GM12892 (cell line): ENCODE measurements around the gene CTSL. TPM values are rescaled to one million over a fixed set of nuclear protein-coding genes. Genes with fewer than 3 reads are reported as not detected.

ENCODE experiments used
- DNase-seq: peaks from one replicate; pipeline ENCODE4 v3.0.0; 2011; ENCODE audit not compliant: insufficient read length
- FAIRE-seq: peaks from 2 replicates; lab custom pipeline; 2011; peaks lifted over from hg19 to GRCh38; lab: Jason Lieb, UNC
- POLR2A ChIP-seq: IDR thresholded peaks from 2 replicates; pipeline ENCODE4 v1.6.1; 2011; ENCODE audit warnings: low read depth, low read length, control low read depth
- POLR2AphosphoS5 ChIP-seq: IDR thresholded peaks from 2 replicates; pipeline ENCODE4 v1.6.1; 2011; ENCODE audit warnings: low read depth, low read length, control low read depth
- TAF1 ChIP-seq: IDR thresholded peaks from 2 replicates; pipeline ENCODE4 v1.6.1; 2011; ENCODE audit warnings: low read depth, mild to moderate bottlenecking, control low read depth, low read length, borderline replicate concordance
- polyA plus RNA-seq: library from polyadenylated mRNA; unstranded; fragments of >200 nt; gene quantifications from one replicate; pipeline ENCODE4 v1.2.1, GENCODE V29; 2012; ENCODE audit warnings: missing spikeins, inconsistent platforms; ENCODE audit not compliant: missing spikeins

The CTSL gene
- polyA plus RNA-seq: not detected

- no peak for FAIRE-seq
- peak; percentile 18 for DNase-seq
- TF ChIP-seq TAF1 (no peak), POLR2AphosphoS5 (no peak), POLR2A (no peak)
These were observed at the start of gene CTSL for GRCh38 chr9:87725900-87726709. Gene CTSL, plus strand, starts transcription at chr9:87726119. Its CDS starts 1,485 bp downstream, at chr9:87727604.

DNA sequence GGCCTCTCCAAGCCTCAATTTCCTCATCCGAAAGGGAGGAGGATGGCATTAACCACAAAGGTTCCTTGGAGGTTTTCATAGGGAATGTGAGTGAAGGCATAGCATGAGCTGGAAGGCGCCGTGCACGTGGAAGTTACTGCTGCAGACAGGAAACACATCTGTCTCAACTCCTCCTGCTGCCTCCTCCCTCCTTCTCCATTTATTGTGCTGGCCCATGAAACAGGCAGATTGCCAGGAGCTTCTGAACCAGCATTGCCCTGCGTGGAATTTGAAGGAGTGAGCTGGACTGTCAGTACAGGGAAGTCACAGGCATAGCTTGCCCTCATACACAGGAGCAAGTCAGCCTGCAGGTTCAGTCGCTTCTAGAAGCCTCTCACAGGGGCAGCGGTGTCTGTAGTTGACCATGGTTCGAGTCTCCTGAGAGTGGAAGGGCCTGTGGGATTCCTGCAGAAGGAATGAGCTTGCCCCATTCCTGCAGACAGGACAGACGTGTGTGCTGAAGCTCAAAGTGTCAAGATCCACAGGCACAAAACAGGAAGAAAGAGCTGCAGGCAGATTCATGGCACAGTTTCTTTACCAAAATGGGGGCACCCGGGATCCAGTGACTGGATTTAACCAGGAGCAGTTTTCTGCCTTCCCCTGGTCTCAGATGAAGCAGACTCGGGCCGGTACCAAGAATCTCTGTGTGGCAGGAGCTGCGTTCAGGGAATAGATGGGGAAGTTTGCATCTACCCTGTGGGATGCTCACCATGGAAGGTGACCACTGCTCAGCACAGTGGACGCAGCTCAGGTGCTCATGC is 48.7 kb upstream of the CTSL start:
- DNase-seq (no peak), FAIRE-seq (no peak)

DNA sequence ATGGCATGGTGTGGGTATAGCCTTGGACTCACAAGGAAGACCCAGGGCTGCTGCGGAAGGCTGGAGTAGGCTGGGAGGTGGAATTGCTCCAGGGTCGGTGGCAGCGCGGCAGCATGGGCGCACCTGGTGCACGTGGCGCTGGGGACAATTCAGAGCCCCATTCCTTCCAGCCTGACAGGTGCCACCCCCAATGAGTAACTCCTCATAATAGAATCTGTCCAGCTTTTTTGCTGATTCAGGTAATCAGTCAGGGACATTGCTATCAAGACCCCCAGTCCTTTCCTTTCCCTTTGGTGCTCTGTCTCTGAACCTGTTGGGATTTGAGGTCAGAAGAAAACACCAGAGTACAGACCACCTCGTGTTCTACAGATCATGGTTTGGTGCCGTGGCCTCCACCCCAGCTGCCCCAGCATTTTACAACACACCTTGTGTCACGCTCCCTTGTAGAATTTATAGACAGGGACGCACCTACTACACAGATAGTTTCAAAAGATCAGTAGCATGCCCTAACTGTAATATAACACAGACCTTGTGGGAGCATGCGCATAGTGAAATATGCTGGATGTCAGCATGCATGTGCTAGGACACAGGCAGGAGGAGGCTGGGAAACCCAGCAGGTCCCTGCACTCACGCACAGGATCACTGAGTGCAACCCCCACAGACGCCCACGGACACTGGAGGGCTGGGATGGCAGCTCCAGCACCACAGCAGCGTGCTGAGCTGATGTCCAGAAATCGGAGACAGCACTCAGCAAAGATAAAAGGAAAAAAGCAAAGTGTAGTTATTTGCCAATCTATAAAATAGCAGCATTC is 47.9 kb upstream of the CTSL start:
- DNase-seq (no peak), FAIRE-seq (no peak)
- TF ChIP-seq POLR2AphosphoS5 (no peak), TAF1 (no peak), POLR2A (no peak)

More for the DNA sequence above, 48.7 kb upstream of the CTSL start:
- TF ChIP-seq POLR2AphosphoS5 (no peak), POLR2A (no peak), TAF1 (no peak)

DNA sequence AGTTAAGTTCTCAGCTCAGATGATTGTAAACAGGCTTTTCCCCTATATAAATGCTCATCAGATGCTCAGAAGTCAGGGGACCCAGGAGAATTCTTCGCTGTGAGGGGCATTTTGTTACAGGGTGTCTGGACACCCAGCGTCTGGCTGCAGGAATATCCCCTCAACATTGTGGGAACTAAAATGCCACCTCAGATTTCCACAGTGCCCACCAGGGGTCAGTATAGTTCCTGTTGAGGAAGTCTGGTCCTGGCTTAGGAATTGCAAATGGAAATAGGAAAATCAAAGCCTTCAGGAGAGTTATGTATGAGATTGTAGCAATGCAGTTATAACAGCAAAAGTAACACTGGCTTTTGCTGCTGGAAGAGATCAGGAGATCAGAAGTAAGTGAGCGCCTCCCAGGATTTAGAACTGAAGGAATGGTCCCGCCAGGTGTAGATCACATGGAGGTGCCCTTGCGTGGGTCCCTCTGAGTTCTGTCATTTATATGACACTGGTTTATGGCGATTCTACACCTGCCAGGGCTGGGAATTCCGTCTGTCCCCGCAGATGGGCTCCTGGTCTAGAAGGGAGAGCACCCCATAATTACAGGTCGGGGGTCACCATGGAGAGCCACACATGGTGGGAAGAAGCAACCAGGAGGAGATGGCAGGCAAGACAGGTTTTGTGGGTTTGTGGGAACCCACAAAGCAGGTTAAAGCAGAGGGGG is 47.1 kb upstream of the CTSL start:
- TF ChIP-seq POLR2AphosphoS5 (no peak), TAF1 (no peak), POLR2A (no peak)

DNA sequence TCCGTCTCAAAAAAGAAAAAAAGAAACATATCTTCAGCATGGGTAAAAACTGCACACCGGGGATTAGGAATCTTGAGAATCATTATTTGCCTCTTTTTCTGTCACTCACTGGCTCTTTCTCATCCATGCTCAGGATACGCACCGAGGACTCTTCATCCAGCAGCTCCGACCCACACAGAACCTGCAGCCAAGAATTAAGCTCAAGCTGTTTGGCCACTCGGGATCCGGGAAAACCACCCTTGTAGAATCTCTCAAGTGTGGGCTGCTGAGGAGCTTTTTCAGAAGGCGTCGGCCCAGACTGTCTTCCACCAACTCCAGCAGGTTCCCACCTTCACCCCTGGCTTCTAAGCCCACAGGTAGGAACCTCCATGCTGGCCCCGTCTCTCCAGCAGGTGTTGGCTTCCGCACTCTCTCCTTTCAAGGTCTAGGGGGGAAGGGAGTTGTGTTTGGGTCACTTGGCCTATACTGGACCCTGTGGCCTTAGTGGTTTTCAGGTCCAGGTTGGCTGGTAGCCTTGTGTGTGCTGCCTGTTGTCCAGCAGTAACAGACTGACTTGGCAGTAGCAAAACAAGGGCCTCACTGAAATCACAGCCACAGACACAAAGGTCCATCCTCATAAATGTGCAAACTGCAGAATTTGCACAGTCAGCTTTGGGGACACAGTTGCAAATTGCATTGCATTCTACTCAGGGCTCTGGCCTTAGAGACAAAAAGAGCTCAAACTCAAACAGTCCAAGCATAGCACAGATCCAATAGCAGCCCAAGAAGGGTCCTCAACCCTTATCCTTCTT is 44.5 kb upstream of the CTSL start:
- no peak for TF ChIP-seq TAF1
- no peak for TF ChIP-seq POLR2AphosphoS5
- no peak for TF ChIP-seq POLR2A
- FAIRE-seq: no peak
- no peak for DNase-seq

More for the DNA sequence above, 47.1 kb upstream of the CTSL start:
- FAIRE-seq (peak; percentile 48), DNase-seq (no peak)

GRCh38 chr9:87682085-87682484 is 43.8 kb upstream of the CTSL start:
- FAIRE-seq (no peak), DNase-seq (no peak)
- TF ChIP-seq POLR2A (no peak), TAF1 (no peak)

DNA sequence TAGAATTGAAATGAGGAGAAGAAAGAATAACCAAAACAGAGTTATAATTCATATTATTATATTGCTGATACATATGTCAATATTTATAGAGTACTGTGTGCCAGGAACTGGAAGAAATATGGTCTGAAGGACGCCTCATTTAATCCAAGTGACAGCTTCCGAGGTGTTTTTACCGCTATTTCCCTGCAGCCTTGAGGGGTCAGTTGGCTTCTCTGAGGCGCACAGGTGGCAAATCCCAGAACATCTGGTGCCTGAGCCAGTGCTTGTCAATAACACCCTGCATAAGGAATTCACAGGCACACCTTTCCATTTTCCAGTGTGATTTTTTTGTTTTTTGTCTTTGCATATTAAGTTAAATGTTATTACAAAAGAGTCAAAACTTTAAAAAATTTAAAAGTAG is 43.3 kb upstream of the CTSL start:
- TF ChIP-seq POLR2AphosphoS5: no peak
- no peak for FAIRE-seq

DNA sequence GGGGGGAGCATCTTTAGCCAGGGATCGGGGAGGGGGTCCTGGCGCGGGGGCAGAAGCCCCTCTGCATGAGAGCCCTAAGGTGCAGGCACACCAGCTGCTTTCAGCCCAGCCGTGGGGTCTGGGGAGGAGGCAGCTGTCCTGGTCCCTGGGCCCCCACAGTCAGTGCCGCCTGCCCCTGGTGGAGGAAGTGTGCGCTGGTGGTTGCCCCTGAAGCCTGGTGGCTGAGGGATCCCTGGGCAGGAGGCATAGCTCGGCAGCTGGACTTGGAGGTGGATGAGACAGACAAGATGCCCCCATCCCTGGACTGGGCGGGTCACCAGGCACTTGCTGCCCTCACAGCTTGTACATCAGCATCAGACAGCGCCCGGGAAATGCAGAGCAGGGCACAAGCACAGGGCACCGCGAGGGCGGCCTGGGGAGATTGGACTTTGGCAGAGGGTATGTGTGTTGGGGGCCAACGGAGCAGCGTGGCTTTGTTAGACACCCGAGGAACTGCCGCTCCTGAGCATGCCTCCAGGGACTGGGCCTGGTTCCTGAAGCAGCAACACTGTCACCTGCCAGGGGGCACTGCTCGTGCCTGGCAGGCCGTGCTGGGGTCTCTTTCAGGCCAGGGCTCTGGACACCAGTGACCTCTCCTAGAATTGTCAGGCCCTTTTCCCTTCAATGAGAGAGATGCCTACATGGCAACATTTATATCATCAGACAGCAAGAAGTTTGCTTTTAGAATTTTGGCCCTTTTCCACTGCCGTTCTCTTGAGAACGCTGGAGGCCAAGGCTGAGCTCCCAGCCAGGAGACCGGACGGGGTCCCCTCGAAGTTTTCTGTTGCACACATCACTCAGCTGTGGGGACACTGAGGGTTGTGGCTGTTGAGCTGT is 41.9 kb upstream of the CTSL start:
- FAIRE-seq (no peak), DNase-seq (no peak)
- no peak for TF ChIP-seq POLR2A
- no peak for TF ChIP-seq TAF1
- TF ChIP-seq POLR2AphosphoS5: no peak

More for the DNA sequence above, 43.3 kb upstream of the CTSL start:
- DNase-seq: no peak

DNA sequence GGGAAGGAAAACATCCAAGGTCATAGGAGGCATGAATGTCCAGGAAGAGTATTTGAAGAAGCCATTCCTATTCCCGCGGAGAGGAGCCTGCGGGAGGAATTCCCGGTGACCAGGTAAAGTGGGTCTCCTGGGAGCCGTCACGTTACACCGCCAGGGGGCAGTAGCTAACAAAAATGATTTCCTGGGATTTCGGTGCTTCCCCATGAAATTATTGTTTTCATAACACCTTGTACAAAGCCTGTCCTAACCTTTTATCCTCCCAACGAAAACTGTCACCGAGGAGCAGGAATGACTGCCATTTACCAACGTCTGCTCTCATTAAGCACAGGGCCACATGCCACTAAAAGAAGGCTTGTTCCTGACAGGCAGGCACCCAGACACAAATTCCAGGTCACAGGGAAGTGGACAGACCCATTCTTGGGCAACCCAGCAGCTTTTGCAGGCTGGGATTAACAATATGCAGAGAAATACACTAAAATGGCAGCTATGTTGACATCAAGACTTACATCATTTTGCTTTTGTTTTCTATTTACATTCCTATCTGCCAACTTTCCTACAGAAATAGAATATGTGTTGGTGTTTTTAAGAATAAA is 41.2 kb upstream of the CTSL start:
- TF ChIP-seq TAF1 (no peak), POLR2A (no peak), POLR2AphosphoS5 (no peak)
- DNase-seq: no peak
- FAIRE-seq: peak; percentile 9
